Mesodermal cell (in vitro differentiated cells): ENCODE measurements around the gene RPL3.
A peak's percentile ranks its signal among the peaks of the same experiment; 100 is the strongest.

ENCODE experiments used
- H3K27ac ChIP-seq: 2 replicates; pipeline ENCODE4 v1.7.0; 2013; ENCODE audit warnings: mild to moderate bottlenecking, low read depth, low read length, moderate library complexity; ENCODE audit not compliant: severe bottlenecking
- H3K36me3 ChIP-seq: 2 replicates; pipeline ENCODE4 v1.7.1; 2013; ENCODE audit warnings: mild to moderate bottlenecking, low read length, moderate library complexity; ENCODE audit not compliant: control insufficient read depth, insufficient read depth
- H3K4me1 ChIP-seq: one replicate; pipeline ENCODE4 v1.7.1; 2013; ENCODE audit warnings: mild to moderate bottlenecking, low read length; ENCODE audit not compliant: insufficient read depth, control insufficient read depth, poor library complexity, severe bottlenecking
- H3K4me3 ChIP-seq: 2 replicates; pipeline ENCODE4 v1.7.0; 2013; ENCODE audit warnings: low read length, control low read depth, mild to moderate bottlenecking; ENCODE audit not compliant: insufficient read depth, poor library complexity, severe bottlenecking; ENCODE audit errors: extremely low read depth
- H3K9me3 ChIP-seq: 2 replicates; pipeline ENCODE4 v1.7.1; 2013; ENCODE audit warnings: mild to moderate bottlenecking, low read length, moderate library complexity; ENCODE audit not compliant: control insufficient read depth
- WGBS, 2 experiments: methylation state at CpG; one replicate each; pipeline ENCODE4 v1.1.5; 2013; ENCODE audit warnings: missing lambda C conversion rate in 2 of 2; ENCODE audit not compliant: insufficient coverage in 2 of 2; 5-methylcytosine and 5-hydroxymethylcytosine counted together

Gene RPL3

DNA sequence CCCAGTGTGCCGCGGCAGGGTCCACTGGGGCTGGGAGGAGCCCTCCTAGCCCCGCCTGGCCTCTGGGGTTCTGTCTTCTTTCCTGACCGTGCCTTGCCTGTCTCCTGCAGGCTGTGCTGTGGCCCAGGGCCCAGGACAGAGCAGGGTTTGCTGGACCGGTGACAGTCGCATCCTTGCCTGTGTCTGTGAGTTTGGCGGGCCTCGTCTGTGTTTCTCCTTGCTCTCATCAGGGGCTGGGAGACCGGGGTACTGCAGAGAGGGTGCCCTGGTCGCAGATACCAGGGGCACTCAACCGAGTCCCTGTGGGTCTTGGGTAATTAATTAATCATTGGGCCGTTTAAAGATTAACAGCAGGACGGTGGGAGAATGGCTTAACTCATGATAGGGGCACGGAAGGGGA lies 29.9 kb downstream of the RPL3 start:
- Histone ChIP-seq H3K9me3 (peaks cover 5% of the 10 kb centered on the region), H3K4me3 (no peak overlapping the region), H3K36me3 (no peaks in the 10 kb centered on the region), H3K4me1 (peaks cover 22% of the 10 kb centered on the region), H3K27ac (no peak overlapping the region)
- 76 to 85% methylated on average over 10 to 14 of the region's 14 CpGs for WGBS, 2 experiments

DNA sequence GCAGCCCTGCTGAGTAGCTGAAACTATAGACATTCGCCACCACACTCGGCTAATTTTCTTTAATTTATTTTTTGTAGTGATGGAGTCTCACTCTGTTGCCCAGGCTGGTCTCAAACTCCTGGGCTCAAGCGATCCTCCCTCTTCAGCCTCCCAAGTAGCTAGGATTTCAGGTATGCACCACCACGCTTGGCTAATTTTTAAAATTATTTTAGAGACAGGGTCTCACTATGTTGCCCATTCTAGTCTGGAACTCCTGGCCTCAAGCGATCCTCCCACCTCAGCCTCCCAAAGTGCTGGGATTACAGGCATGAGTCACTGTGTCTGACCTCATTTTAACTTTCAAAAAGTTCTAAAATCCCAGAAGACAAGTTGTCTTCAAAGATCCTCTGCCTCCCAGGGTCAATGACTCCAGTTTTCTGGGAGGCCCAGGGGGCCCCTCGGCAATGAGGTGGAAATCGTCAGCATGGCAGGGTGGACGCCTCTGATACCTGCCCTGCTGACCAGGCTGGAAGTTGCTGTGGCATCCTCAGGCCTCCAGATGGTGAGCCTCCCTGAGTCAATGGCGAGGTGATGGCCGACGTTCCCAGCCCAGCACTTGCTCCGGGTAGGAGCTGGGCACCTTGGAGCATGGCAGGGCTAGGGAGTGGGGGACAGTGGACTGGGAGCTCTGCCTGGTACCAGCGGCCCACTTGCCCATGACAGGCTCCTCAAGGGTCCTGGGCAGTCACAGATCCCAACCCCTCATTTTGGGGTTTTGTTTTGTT lies 31.1 kb downstream of the RPL3 start:
- Histone ChIP-seq H3K4me1 (peaks cover 29% of the 10 kb centered on the region), H3K4me3 (no peak overlapping the region), H3K27ac (no peak overlapping the region), H3K36me3 (no peaks in the 10 kb centered on the region), H3K9me3 (peaks cover 6% of the 10 kb centered on the region)
- 92 to 98% methylated on average over 9 to 11 of the region's 13 CpGs for WGBS, 2 experiments

- Histone ChIP-seq H3K9me3 (peaks cover 6% of the 10 kb centered on the region), H3K4me3 (no peak overlapping the region), H3K27ac (no peak overlapping the region), H3K4me1 (peaks cover 37% of the 10 kb centered on the region), H3K36me3 (no peaks in the 10 kb centered on the region)
- WGBS, 2 experiments, result 88 to 95% methylated on average over 4 to 8 of the region's 8 CpGs
Observed at GRCh38 chr22:39287076-39287725, 32.2 kb downstream of the RPL3 start.

DNA sequence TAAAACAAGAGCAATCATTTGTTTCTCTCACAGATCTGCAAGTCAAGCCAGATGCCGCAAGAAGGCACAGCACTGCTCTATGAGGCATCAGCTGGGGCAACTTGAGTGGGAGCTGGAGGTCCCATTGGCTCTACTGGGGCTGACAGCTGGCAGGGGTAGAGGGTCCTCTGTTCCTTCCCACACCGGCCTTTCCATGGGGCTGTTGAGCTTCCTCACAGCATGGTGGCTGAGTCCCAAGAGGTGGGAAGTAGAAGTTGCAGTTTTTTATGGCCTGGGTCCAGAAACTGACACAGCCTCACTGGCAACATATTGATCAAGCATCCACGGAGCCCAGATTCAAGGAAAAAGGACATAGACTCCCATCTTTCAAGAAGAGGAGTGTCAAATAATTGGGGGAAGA lies 34.4 kb downstream of the RPL3 start:
- Histone ChIP-seq H3K4me1 (peaks cover 28% of the 10 kb centered on the region), H3K4me3 (no peak overlapping the region), H3K9me3 (peaks cover 6% of the 10 kb centered on the region), H3K36me3 (no peaks in the 10 kb centered on the region), H3K27ac (no peak overlapping the region)
- 84 to 100% methylated on average over 2 of the region's 3 CpGs for WGBS, 2 experiments

GRCh38 chr22:39284142-39284980 lies 35.1 kb downstream of the RPL3 start:
- Histone ChIP-seq H3K27ac (no peak overlapping the region), H3K9me3 (peaks cover 6% of the 10 kb centered on the region), H3K4me1 (peaks cover 33% of the 10 kb centered on the region), H3K36me3 (no peaks in the 10 kb centered on the region), H3K4me3 (no peak overlapping the region)
- 93 to 95% methylated on average over 19 of the region's 19 CpGs for WGBS, 2 experiments

DNA sequence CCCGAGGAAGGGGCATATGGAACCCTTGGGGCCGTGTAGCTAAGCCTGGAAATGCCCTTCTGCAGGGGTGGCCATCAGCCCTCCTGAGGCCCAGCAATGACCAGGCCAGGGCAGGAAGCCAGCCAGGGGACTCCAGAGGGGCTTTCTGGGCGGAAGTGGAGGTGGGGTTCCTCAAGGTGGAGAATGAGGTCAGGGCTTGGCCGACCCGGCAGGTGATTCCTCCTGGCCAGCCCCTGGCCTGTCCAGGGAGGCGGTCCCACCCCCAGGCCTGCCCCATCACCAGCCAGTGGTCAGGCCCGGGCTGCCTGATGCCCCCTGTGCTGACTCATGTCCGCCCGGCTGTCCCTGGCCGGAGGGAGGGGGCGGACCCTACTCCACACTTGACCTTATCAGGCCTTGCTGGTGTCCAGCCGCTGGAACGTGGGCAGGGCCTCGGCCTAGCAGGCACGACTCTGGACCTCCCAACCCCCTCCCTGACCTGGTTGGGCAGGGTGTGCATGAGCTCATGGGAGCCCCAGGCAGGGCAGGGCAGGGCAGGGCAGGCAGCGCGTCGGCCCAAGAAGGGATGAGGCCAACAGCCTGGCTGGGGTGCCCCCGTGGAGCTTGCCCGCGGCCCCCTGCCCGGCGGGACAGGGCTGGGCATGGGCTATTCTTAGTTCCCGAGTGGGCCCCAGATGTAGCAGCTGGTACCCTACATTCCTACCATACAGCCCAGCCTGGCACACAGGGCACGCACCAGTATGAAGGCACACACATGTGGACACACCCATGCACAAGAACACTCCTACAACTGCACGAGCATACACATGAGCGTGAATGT lies 35.9 kb downstream of the RPL3 start:
- WGBS, 2 experiments, result 87 to 88% methylated on average over 22 to 23 of the region's 27 CpGs
- Histone ChIP-seq H3K27ac (peak overlapping the region; percentile 94), H3K4me1 (peaks cover 40% of the 10 kb centered on the region), H3K4me3 (no peak overlapping the region), H3K36me3 (no peaks in the 10 kb centered on the region), H3K9me3 (peaks cover 6% of the 10 kb centered on the region)

- Histone ChIP-seq H3K9me3 (peaks cover 6% of the 10 kb centered on the region), H3K4me3 (no peak overlapping the region), H3K36me3 (no peaks in the 10 kb centered on the region), H3K27ac (peak overlapping the region; percentile 94), H3K4me1 (peaks cover 47% of the 10 kb centered on the region)
- WGBS, 2 experiments, result 83 to 87% methylated on average over 7 to 9 of the region's 9 CpGs
Observed at GRCh38 chr22:39282645-39283321, 36.6 kb downstream of the RPL3 start.

- H3K4me1 ChIP-seq, result peaks cover 48% of the 10 kb centered on the region
- 92% methylated on average over 4 of the region's 6 CpGs; no CpG with 5 or more reads in 1 of the 2 experiments for WGBS, 2 experiments
- no peaks in the 10 kb centered on the region for H3K36me3 ChIP-seq
- H3K9me3 ChIP-seq, result peaks cover 12% of the 10 kb centered on the region
- no peak overlapping the region for H3K27ac ChIP-seq
- H3K4me3 ChIP-seq, result no peak overlapping the region
Observed at GRCh38 chr22:39281126-39281525, 38.3 kb downstream of the RPL3 start.

GRCh38 chr22:39280250-39280649 lies 39.2 kb downstream of the RPL3 start:
- H3K9me3 ChIP-seq, result peaks cover 12% of the 10 kb centered on the region
- peaks cover 48% of the 10 kb centered on the region for H3K4me1 ChIP-seq
- no peak overlapping the region for H3K27ac ChIP-seq
- 90 to 99% methylated on average over 6 to 7 of the region's 7 CpGs for WGBS, 2 experiments
- no peaks in the 10 kb centered on the region for H3K36me3 ChIP-seq
- H3K4me3 ChIP-seq, result no peak overlapping the region
